OCI-LY1 (cell line): ENCODE data around the gene PYY.

Experiments used
- EZH2 ChIP-seq: fragments of 200-600 bp; sonication (generic), shearing (Covaris generic); IDR thresholded peaks from 2 replicates; pipeline ENCODE4 v1.8.0; 2017; ENCODE audit warnings: borderline replicate concordance, mixed run types, mild to moderate bottlenecking, antibody characterized with exemption, low read length, moderate library complexity, mixed read lengths
- TF ChIP-seq, protein P1 (sequence below): fragments of 200-600 bp; sonication (generic), shearing (Covaris generic); IDR thresholded peaks from 2 replicates; pipeline ENCODE4 v1.5.1; 2017; ENCODE audit warnings: mild to moderate bottlenecking, antibody characterized with exemption, low read length, moderate library complexity, mixed read lengths

DNA sequence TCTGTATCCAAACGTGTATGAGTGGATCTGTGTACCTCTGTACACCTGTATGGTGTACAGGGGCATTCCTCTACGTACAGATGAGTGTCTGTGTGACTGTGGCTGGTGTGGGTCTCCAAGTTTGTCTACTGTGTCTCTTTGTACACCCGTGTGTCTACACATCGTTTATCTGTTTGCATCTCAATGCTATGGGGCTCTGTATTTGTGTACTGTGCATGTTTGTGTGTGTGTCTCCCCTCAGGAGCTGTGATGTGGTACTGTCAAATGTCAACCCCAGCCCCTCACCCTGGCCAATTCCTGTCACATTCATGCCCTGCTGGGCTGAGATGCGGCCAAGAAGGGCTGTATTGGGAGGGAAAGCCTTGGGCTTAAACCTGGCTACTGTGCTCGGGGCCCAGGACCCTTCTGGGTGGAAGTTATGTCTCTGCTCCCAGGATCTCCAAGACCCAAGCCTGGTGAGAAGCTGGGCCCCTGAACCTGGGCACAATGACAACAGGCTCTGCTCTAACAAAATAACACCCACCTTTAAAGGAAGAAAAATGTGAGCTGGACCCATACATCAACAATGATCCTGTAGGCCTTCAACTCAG lies 47.2 kb upstream of the PYY start:
- TF ChIP-seq, protein P1, sequence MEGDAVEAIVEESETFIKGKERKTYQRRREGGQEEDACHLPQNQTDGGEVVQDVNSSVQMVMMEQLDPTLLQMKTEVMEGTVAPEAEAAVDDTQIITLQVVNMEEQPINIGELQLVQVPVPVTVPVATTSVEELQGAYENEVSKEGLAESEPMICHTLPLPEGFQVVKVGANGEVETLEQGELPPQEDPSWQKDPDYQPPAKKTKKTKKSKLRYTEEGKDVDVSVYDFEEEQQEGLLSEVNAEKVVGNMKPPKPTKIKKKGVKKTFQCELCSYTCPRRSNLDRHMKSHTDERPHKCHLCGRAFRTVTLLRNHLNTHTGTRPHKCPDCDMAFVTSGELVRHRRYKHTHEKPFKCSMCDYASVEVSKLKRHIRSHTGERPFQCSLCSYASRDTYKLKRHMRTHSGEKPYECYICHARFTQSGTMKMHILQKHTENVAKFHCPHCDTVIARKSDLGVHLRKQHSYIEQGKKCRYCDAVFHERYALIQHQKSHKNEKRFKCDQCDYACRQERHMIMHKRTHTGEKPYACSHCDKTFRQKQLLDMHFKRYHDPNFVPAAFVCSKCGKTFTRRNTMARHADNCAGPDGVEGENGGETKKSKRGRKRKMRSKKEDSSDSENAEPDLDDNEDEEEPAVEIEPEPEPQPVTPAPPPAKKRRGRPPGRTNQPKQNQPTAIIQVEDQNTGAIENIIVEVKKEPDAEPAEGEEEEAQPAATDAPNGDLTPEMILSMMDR, result no peak
- no peak for TF ChIP-seq EZH2
